Hematopoietic multipotent progenitor cell treated with erythropoietin and hydrocortisone succinate and interleukin-3 and kit ligand, for 8 days (in vitro differentiated cells): ENCODE data around the gene ALAS1.

Experiments used
- DNase-seq: peaks from one replicate; pipeline ENCODE4 v3.0.0-alpha.2; 2015

ALAS1 gene

DNA sequence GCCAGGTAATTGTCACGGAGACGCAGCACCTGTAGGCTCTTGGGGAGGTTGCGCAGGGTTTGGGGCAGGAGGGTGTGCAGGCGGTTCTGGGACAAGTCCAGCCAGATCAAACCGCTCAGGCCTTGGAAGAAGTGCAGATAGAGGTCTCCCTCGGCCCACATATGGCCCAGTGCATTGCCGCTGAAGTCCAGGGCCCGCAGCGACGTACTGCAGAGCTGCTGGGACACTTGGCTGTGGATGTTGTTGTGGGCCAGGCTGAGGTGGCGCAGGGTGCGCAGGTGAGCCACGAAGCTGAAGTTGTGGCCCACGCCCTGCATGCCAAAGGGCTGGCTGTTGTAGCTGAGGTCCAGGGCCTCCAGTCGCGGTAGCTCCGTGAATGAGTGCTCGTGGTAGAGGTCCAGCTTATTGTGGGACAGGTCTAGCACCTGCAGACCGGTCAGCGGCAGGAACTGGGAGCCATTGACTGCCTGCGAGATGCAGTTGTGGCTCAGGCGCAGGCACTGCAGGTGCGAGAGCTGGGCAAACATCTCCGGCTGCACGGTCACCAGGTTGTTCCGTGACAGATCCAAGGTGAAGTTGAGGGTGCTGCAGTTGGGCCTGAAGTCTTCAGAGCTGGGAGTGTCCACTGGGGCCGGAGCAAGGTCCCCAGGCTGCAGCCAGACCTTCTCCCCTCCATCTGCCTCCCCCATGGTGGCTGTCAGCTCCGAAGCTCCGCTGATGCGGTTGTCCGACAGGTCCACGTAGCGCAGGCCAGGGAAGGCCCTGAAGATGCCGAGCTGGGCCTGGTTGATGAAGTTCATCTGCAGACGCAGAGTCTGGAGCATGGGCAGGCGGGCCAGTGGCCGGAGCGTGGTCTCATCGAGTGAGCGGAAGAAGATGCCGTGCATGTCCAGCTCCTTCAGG lies 24.6 kb downstream of the ALAS1 start:
- DNase-seq, result no peak

- no peak for DNase-seq
These were observed 25.8 kb downstream of the ALAS1 start for GRCh38 chr3:52223449-52224408.

- DNase-seq, result no peak
These were observed 27.7 kb downstream of the ALAS1 start, which contains the start of gene TLR9 for GRCh38 chr3:52225452-52226228. Gene TLR9, minus strand, starts transcription at chr3:52225645. Its CDS starts 116 bp downstream, at chr3:52225529.

- no peak for DNase-seq
These were observed 28.4 kb downstream of the ALAS1 start for GRCh38 chr3:52226229-52226817.

DNA sequence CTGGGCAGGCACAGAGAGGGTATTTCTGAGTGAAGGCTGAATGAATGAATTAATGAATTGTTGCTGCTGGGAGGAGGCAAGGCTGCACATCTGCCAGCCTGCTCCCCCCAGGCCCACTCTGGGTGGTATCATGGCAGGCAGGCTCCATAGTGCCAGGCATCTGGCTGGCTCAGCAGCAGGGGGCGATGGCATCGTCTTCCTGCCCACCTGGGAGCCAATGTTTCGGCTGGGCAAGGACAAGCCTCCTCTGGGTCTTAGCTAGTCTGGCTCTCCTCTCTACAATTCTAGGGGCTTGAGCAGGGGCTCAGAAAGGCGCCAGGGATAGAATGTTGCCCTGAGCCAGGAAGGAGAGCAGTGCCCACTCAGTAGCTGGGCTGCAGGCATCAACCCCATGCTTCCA lies 29.2 kb downstream of the ALAS1 start:
- no peak for DNase-seq

- DNase-seq, result no peak
These were observed 29.8 kb downstream of the ALAS1 start for GRCh38 chr3:52227766-52228165.

DNA sequence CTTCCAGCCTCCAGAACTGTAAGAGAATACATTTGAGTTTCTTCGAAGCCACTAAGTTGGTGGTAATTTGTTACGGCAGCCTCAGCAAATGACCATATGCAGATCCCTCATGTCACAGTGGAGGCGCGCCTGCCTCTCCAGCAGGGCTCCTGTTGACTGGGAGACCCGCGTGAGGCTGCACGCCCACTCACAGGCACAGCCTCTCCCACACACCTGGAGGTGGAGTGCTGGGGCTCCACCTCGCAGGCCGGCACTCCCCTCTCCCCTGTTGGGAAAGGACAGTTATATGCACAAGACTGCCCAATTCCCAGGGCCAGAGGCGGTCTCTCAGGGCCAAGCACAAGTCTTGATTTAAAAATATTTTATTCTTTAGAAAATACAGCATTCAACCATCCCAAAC lies 30.3 kb downstream of the ALAS1 start:
- no peak for DNase-seq

GRCh38 chr3:52228751-52229291 lies 30.9 kb downstream of the ALAS1 start:
- DNase-seq, result no peak

DNA sequence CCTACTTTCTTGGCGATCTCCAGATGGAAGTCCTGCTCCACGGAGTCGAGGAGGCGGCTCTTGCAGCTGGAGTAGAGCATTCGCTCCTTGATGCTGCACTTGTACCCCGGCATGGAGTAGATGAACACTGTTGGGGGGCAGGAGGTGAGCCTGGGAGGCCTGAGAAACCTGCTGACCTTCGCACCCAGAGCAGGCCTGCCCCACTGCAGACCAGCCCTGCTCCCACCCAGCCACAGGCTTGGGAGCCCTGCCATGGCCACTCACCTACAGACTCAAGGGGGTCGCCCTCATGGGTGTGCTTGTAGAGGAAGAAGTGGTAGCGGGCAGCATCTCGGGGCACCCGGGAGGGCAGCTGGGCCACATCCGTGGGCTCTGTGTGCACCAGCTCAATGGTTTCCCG lies 31.7 kb downstream of the ALAS1 start:
- DNase-seq, result no peak

GRCh38 chr3:52230461-52230860 lies 32.5 kb downstream of the ALAS1 start:
- no peak for DNase-seq

- DNase-seq, result no peak
These were observed 33.0 kb downstream of the ALAS1 start for GRCh38 chr3:52230889-52231499.

DNA sequence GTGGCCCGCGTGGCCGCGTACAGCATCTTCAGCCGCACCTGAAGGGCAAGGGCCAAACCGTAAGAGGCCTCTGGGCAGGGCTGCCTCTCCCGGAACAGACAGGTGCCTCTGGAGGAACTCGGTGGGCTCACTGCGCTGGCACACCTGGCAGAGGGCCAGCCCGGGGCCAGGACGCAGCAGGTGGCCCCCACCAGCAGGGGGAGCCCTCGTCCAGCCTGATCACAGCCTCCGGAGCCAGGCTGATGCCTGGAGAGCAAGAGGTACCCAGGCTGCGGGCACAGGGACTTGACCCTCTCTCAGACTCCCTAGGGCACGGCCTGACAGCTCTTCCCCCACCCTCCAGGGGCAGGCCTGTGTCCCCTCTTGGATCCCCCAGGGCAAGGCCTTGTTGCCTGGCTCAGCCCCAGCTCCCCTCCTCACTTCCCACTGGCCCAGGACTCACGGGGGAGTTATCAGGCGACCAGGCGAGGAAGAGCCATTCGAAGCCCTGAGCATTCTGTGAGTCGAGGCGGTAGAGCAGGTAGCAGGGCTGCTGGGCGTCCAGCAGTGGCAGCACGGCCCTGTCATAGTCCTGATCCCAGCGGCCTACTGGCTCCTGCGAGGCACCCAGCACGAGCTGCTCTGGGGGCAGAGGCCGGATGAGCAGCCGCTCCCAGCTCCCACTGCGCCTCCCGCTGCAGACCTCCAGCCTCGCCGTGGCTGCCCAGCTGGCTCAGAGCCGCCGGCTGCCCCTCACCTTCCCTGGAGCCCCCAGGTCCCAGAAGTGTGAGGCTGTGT lies 33.7 kb downstream of the ALAS1 start:
- DNase-seq, result peak; percentile 80

- no peak for DNase-seq
These were observed 34.5 kb downstream of the ALAS1 start for GRCh38 chr3:52232279-52233107.

GRCh38 chr3:52233108-52233591 lies 35.2 kb downstream of the ALAS1 start:
- no peak for DNase-seq

DNA sequence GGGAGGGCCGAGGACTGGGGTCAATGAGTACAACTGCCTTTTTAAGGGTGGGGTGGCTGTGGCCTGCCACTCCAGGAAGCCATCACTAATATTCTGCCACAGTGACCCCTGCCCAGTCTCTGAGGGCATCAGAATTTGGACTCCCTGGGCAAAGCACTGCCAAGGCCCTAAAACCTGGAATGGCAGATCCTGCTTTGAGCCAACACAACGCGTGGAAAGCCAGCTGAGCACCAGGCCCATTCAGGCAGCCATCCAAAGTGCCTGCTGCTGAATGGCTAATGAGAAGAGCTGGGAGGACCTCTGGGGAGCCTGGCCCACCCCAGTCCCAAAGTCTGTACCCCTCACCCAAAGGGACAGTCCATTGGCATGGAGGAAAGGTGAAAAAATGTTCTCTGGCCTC lies 36.0 kb downstream of the ALAS1 start:
- no peak for DNase-seq

GRCh38 chr3:52234516-52235447 lies 36.8 kb downstream of the ALAS1 start:
- DNase-seq, result no peak

DNA sequence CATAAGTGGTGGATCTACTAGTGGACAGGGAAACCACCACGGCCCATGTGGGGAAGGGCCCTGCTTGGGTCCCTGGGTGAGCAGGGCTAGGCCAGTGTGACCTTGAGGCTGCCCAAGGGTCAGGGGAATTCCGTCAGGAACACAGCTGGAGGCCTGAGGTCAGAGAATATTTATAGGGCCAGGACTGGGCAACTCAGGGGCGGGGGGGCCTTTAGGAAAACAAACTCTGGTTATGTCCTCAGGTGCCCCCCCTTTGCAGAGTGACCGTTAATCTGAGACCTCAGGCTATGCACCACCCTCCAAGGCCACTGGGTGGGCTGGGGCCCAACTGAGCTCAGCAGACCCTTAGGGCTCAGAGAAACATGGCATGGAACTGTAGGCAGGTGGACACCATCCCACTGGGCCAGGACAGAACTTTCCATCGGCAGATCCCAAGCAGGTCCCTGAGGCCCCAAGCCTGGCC lies 38.5 kb downstream of the ALAS1 start:
- DNase-seq, result no peak

GRCh38 chr3:52237006-52237656 lies 39.2 kb downstream of the ALAS1 start:
- DNase-seq, result no peak
